C4-2B (cell line): Measurements from ENCODE around the gene SIGLEC1.

ENCODE experiments used
- CTCF ChIP-seq: fragments of 450-650 bp; conservative IDR thresholded peaks from 2 replicates; pipeline ENCODE4 v1.5.1; 2017; ENCODE audit warnings: mild to moderate bottlenecking
- ZFX ChIP-seq: fragments of 450-650 bp; IDR thresholded peaks from 2 replicates; pipeline ENCODE4 v1.6.1; 2017

GRCh38 chr20:3669710-3670367 lies 42.6 kb downstream of the SIGLEC1 start:
- TF ChIP-seq CTCF (no peak), ZFX (no peak)
